DOHH2 (cell line): Measurements from ENCODE around the gene FILIP1L.

Source experiments
- H3F3A ChIP-seq: fragments of 200-600 bp; sonication (generic), shearing (Covaris generic); 2 replicates; pipeline ENCODE4 v1.6.0; 2016; ENCODE audit warnings: antibody characterized with exemption, mild to moderate bottlenecking; ENCODE audit not compliant: control insufficient read depth, insufficient read depth
- H3K27ac ChIP-seq: fragments of 200-600 bp; sonication (generic); 2 replicates; pipeline ENCODE4 v1.5.1; 2014; ENCODE audit warnings: low read depth, mild to moderate bottlenecking, low read length, moderate library complexity
- H3K27me3 ChIP-seq: fragments of 200-600 bp; sonication (generic); 2 replicates; pipeline ENCODE4 v1.6.1; 2014; ENCODE audit warnings: mild to moderate bottlenecking, low read length, mixed read lengths; ENCODE audit not compliant: control insufficient read depth
- H3K36me3 ChIP-seq: fragments of 200-600 bp; sonication (generic); 2 replicates; pipeline ENCODE4 v1.6.1; 2014; ENCODE audit warnings: mild to moderate bottlenecking, low read length, moderate library complexity, mixed read lengths; ENCODE audit not compliant: control insufficient read depth
- H3K4me1 ChIP-seq: fragments of 200-600 bp; sonication (generic); 2 replicates; pipeline ENCODE4 v1.6.1; 2014; ENCODE audit warnings: mild to moderate bottlenecking, low read length, mixed read lengths; ENCODE audit not compliant: control insufficient read depth
- H3K4me2 ChIP-seq: fragments of 200-600 bp; sonication (generic); 2 replicates; pipeline ENCODE4 v1.6.0; 2014; ENCODE audit warnings: mild to moderate bottlenecking, low read length, moderate library complexity
- H3K4me3 ChIP-seq: fragments of 200-600 bp; sonication (generic); 2 replicates; pipeline ENCODE4 v1.5.1; 2014; ENCODE audit warnings: mild to moderate bottlenecking, low read length, mixed read lengths
- H3K79me2 ChIP-seq: fragments of 200-600 bp; sonication (generic); 2 replicates; pipeline ENCODE4 v1.6.1; 2014; ENCODE audit warnings: mild to moderate bottlenecking, low read length, mixed read lengths; ENCODE audit not compliant: control insufficient read depth
- H3K9me2 ChIP-seq: fragments of 200-600 bp; sonication (generic); replicated peaks from 2 replicates; pipeline ENCODE4 v1.6.1; 2014; ENCODE audit warnings: mild to moderate bottlenecking, low read length, mixed read lengths; ENCODE audit not compliant: control insufficient read depth
- H3K9me3 ChIP-seq: fragments of 200-600 bp; sonication (generic); 2 replicates; pipeline ENCODE4 v1.6.1; 2014; ENCODE audit warnings: antibody characterized with exemption, low read length, mixed read lengths; ENCODE audit not compliant: control insufficient read depth, insufficient read depth
- H4K20me1 ChIP-seq: fragments of 200-600 bp; sonication (generic); 2 replicates; pipeline ENCODE4 v1.6.0; 2014; ENCODE audit warnings: low read depth, mild to moderate bottlenecking, antibody characterized with exemption, low read length, moderate library complexity; ENCODE audit not compliant: control insufficient read depth, insufficient read depth
- EZH2phosphoT487 ChIP-seq: fragments of 200-600 bp; sonication (generic); IDR thresholded peaks from 2 replicates; pipeline ENCODE4 v1.6.1; 2017; ENCODE audit warnings: borderline replicate concordance, mild to moderate bottlenecking, antibody characterized with exemption, low read length, moderate library complexity, mixed read lengths
- TF ChIP-seq, protein P1 (sequence below): fragments of 200-600 bp; sonication (generic); IDR thresholded peaks from one replicate; pipeline ENCODE4 v1.5.1; 2014; ENCODE audit warnings: antibody characterized with exemption, mild to moderate bottlenecking, low read depth, low read length; ENCODE audit not compliant: poor library complexity, severe bottlenecking

Gene FILIP1L

DNA sequence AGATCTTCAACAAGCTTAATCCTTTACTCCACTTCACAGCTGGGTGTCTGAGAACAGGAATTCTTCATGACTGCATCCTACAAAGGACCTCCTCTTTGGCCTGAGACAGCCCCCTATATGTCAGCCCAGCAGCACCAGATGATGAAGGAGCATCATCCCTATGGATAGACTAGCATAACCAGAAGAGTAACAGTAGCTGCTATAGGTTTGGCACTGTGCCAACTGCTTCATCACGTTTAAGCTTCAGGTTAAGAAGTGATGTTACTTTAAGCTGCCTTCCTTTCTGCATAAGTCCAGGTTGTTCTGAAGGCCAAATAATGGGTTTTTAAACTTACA lies 246.0 kb downstream of the FILIP1L start:
- Histone ChIP-seq H3K27me3 (no peaks in the 10 kb centered on the region), H3K4me1 (no peaks in the 10 kb centered on the region), H3K9me2 (no peaks in the 10 kb centered on the region), H3F3A (no peaks in the 10 kb centered on the region), H3K9me3 (no peaks in the 10 kb centered on the region), H4K20me1 (no peaks in the 10 kb centered on the region), H3K4me3 (no peak overlapping the region), H3K27ac (no peak overlapping the region), H3K4me2 (no peak overlapping the region), H3K36me3 (no peaks in the 10 kb centered on the region), H3K79me2 (peaks cover 7% of the 10 kb centered on the region)
- no peak for TF ChIP-seq EZH2phosphoT487
- TF ChIP-seq, protein P1, sequence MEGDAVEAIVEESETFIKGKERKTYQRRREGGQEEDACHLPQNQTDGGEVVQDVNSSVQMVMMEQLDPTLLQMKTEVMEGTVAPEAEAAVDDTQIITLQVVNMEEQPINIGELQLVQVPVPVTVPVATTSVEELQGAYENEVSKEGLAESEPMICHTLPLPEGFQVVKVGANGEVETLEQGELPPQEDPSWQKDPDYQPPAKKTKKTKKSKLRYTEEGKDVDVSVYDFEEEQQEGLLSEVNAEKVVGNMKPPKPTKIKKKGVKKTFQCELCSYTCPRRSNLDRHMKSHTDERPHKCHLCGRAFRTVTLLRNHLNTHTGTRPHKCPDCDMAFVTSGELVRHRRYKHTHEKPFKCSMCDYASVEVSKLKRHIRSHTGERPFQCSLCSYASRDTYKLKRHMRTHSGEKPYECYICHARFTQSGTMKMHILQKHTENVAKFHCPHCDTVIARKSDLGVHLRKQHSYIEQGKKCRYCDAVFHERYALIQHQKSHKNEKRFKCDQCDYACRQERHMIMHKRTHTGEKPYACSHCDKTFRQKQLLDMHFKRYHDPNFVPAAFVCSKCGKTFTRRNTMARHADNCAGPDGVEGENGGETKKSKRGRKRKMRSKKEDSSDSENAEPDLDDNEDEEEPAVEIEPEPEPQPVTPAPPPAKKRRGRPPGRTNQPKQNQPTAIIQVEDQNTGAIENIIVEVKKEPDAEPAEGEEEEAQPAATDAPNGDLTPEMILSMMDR: no peak

DNA sequence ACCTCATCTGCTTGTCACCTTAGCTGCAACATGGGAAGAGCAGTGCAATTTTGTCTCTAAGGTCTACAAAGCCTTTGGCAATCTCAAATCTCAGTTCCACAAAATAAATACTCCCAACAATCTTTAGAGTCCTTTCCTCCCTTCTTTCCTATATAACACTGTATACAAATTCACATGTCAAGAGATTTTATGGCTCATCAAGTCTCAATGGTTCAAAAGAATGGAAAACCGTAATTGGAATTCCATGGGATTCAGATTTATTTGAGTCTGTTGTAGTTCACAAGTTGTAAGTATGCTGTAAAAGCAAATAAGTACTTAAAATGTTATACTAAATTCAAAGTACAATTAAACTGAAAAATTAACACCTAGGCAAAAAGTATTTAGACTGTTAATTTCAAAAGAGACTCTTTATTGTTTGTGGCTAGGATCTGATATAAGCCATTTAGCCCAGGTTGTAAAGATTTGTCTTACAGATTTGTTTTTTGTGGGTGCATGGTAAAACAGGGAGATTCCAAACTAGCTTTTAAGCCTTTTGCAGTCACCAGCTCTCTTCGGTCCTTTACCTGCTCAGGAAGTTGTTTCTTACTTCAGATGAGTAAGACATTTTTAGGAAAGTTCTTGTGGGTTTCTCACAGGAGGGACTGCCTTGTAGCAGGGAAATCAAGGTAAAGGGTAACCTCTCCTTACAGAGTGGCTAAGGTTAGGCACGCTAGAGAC lies 246.5 kb downstream of the FILIP1L start:
- Histone ChIP-seq H4K20me1 (no peaks in the 10 kb centered on the region), H3K36me3 (no peaks in the 10 kb centered on the region), H3K4me1 (no peaks in the 10 kb centered on the region), H3K27ac (no peak overlapping the region), H3F3A (no peaks in the 10 kb centered on the region), H3K4me2 (no peak overlapping the region), H3K9me3 (no peaks in the 10 kb centered on the region), H3K9me2 (no peaks in the 10 kb centered on the region), H3K79me2 (peaks cover 7% of the 10 kb centered on the region), H3K4me3 (no peak overlapping the region), H3K27me3 (no peaks in the 10 kb centered on the region)
- TF ChIP-seq EZH2phosphoT487: no peak
- TF ChIP-seq, protein P1: no peak

DNA sequence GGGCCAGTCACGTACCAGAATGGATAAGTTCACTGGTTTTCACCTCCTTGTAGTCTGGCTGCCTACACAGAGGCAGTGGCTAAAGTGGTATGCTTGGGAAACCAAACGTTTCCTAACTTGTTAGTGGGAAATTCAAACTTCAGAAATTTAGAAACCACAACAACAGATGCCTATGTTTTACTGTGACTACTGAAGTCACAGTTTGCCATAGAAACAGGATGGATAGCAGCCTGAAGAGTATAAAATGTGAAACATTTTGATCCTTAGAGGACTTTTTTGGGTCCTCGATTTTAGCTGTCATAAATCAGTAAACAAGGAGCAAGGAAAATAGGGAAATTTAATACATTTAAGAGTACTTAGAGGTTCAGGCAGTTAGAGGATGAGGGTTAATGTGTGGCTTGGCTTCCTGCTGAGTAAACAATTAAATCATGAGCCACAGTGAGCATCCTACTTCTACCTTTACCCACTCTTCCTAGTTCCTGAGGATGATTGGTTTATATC lies 248.0 kb downstream of the FILIP1L start:
- no peak overlapping the region for H3K4me3 ChIP-seq
- no peaks in the 10 kb centered on the region for H3K4me1 ChIP-seq
- H3K36me3 ChIP-seq: no peaks in the 10 kb centered on the region
- H3K9me3 ChIP-seq: no peaks in the 10 kb centered on the region
- H3K4me2 ChIP-seq: no peak overlapping the region
- TF ChIP-seq, protein P1: no peak
- no peak for TF ChIP-seq EZH2phosphoT487
- H3K27me3 ChIP-seq: no peaks in the 10 kb centered on the region
- no peaks in the 10 kb centered on the region for H4K20me1 ChIP-seq
- H3F3A ChIP-seq: no peaks in the 10 kb centered on the region
- peaks cover 7% of the 10 kb centered on the region for H3K79me2 ChIP-seq
- no peaks in the 10 kb centered on the region for H3K9me2 ChIP-seq
- no peak overlapping the region for H3K27ac ChIP-seq
